Measurements from ENCODE around the gene CNIH1.

Gene CNIH1

GRCh38 chr14:54399560-54399959 lies 41.6 kb downstream of the CNIH1 start:
- H3K79me2 ChIP-seq (ENCODE audit: low read length): peaks cover 11% of the 10 kb centered on the region
- H3K9ac ChIP-seq (ENCODE audit: low read length): no peak overlapping the region
- H3K4me1 ChIP-seq (ENCODE audit: low read length): no peaks in the 10 kb centered on the region
- H3K9me3 ChIP-seq (replicated peaks; ENCODE audit: insufficient read depth, low read length): no peaks in the 10 kb centered on the region
- H3K27me3 ChIP-seq (replicated peaks; ENCODE audit: insufficient read depth, low read length): no peaks in the 10 kb centered on the region
- no peaks in the 10 kb centered on the region for H3F3A ChIP-seq (ENCODE audit: insufficient read depth, low read length)
- no peaks in the 10 kb centered on the region for H3K9me2 ChIP-seq (replicated peaks; ENCODE audit: insufficient read depth, low read length)
- no peak overlapping the region for H3K4me2 ChIP-seq (ENCODE audit: low read depth, low read length)
- TF ChIP-seq CTCF (IDR thresholded peaks at IDR 0.05; ENCODE audit: low read length) (no peak), EZH2phosphoT487 (IDR thresholded peaks at IDR 0.05; ENCODE audit: low read length) (no peak), EZH2 (optimal IDR thresholded peaks at IDR 0.05; ENCODE audit: low read depth, low read length) (no peak)
- H3K36me3 ChIP-seq (replicated peaks; ENCODE audit: insufficient read depth, low read length): no peaks in the 10 kb centered on the region
- no peaks in the 10 kb centered on the region for H4K20me1 ChIP-seq (ENCODE audit: insufficient read depth, low read length)
- no peak overlapping the region for H3K27ac ChIP-seq (ENCODE audit: low read length)
- no peak overlapping the region for H2AFZ ChIP-seq (ENCODE audit: low read length)
- DNase-seq: no peak
- H3K4me3 ChIP-seq (ENCODE audit: low read length): no peak overlapping the region

DNA sequence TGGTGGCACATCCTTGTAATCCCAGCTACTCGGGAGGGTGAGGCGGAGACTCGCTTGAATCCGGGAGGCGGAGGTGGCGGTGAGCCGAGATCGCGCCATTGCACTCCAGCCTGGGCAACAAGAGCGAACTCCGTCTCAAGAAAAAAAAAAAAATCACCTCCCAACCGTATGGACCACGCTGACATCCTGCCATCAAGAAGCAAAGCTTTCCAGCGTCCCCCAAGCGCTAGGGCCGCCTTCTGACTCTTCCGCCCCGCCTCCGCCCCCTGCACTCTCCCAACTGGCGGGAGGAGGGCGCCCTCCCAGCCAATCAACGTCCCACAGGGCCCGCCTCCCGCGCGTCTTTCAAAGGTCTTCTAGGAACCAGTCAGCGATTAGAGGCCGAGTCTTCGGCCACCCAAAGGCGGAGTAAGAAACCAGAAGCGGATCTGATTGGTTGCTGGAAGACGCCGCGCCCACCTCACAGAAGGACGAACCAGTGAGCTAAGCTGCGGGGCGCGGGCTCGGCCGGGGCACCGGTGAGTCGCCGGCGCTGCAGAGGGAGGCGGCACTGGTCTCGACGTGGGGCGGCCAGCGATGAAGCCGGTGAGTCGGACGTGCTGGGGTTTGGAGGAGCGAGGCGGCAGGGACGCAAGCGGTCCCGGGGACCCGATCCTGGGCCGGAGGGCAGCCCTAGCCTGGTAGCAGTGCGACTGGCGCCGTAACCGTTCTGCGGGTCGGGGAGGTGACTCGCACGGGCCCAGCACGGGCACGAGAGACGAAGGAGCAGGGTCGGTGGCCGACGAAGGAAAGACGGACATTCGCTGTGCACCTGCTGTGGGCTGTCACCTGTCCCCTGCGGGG lies 44.5 kb downstream of the CNIH1 start, which contains the start of gene CDKN3:
CDKN3 (plus strand) TSS at position 515 of the 843 bp plus-strand sequence; CDS start at position 577, 62 bp downstream.
- H3K79me2 ChIP-seq (ENCODE audit: low read length): peaks cover 11% of the 10 kb centered on the region

DNA sequence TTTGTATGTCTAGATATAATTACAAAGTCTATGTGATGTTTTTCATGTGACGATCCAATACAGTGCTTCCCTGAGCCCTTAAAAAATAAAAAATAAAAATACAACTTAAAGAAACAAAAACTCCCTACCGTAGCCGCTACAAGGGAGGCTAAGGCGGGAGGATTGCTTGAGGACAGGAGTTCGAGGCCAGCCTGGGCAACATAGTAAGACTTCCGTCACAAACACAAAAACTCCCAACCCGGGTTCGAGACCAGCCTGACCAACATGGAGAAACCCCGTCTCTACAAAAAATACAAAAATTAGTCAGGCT lies 45.0 kb downstream of the CNIH1 start:
- peak overlapping the region; percentile 35; the same call in 1 of the 2 replicates for H2AFZ ChIP-seq (ENCODE audit: low read length)
- peaks cover 11% of the 10 kb centered on the region for H3K79me2 ChIP-seq (ENCODE audit: low read length)

More for the DNA sequence above, 44.5 kb downstream of the CNIH1 start, which contains the start of gene CDKN3:
- H3K4me3 ChIP-seq (ENCODE audit: low read length): peak within 1 kb of the TSS; percentile 85
- H2AFZ ChIP-seq (ENCODE audit: low read length): peak within 1 kb of the TSS; percentile 70
- TF ChIP-seq EZH2phosphoT487 (IDR thresholded peaks at IDR 0.05; ENCODE audit: low read length) (no peak), CTCF (IDR thresholded peaks at IDR 0.05; ENCODE audit: low read length) (peak; percentile 17; the same call in 1 of the 2 replicates), EZH2 (optimal IDR thresholded peaks at IDR 0.05; ENCODE audit: low read depth, low read length) (no peak)
- no peaks in the 10 kb centered on the region for H4K20me1 ChIP-seq (ENCODE audit: insufficient read depth, low read length)
- no peaks in the 10 kb centered on the region for H3K4me1 ChIP-seq (ENCODE audit: low read length)
- no peaks in the 10 kb centered on the region for H3F3A ChIP-seq (ENCODE audit: insufficient read depth, low read length)
- no peaks in the 10 kb centered on the region for H3K36me3 ChIP-seq (replicated peaks; ENCODE audit: insufficient read depth, low read length)
- no peaks in the 10 kb centered on the region for H3K9me2 ChIP-seq (replicated peaks; ENCODE audit: insufficient read depth, low read length)
- no peaks in the 10 kb centered on the region for H3K27me3 ChIP-seq (replicated peaks; ENCODE audit: insufficient read depth, low read length)
- peak within 1 kb of the TSS; percentile 83 for H3K9ac ChIP-seq (ENCODE audit: low read length)
- H3K4me2 ChIP-seq (ENCODE audit: low read depth, low read length): peak within 1 kb of the TSS; percentile 72
- H3K9me3 ChIP-seq (replicated peaks; ENCODE audit: insufficient read depth, low read length): no peaks in the 10 kb centered on the region
- peak; percentile 95 for DNase-seq
- H3K27ac ChIP-seq (ENCODE audit: low read length): peak within 1 kb of the TSS; percentile 27; the same call in 1 of the 2 replicates

More for the DNA sequence above, 45.0 kb downstream of the CNIH1 start:
- H3K4me1 ChIP-seq (ENCODE audit: low read length): no peaks in the 10 kb centered on the region
- no peaks in the 10 kb centered on the region for H3K9me2 ChIP-seq (replicated peaks; ENCODE audit: insufficient read depth, low read length)
- no peaks in the 10 kb centered on the region for H3K9me3 ChIP-seq (replicated peaks; ENCODE audit: insufficient read depth, low read length)
- H4K20me1 ChIP-seq (ENCODE audit: insufficient read depth, low read length): no peaks in the 10 kb centered on the region
- H3K27ac ChIP-seq (ENCODE audit: low read length): no peak overlapping the region
- TF ChIP-seq EZH2phosphoT487 (IDR thresholded peaks at IDR 0.05; ENCODE audit: low read length) (no peak), CTCF (IDR thresholded peaks at IDR 0.05; ENCODE audit: low read length) (no peak), EZH2 (optimal IDR thresholded peaks at IDR 0.05; ENCODE audit: low read depth, low read length) (no peak)
- DNase-seq: no peak
- H3K4me3 ChIP-seq (ENCODE audit: low read length): peak overlapping the region; percentile 48
- no peaks in the 10 kb centered on the region for H3K36me3 ChIP-seq (replicated peaks; ENCODE audit: insufficient read depth, low read length)
- H3K27me3 ChIP-seq (replicated peaks; ENCODE audit: insufficient read depth, low read length): no peaks in the 10 kb centered on the region
- no peaks in the 10 kb centered on the region for H3F3A ChIP-seq (ENCODE audit: insufficient read depth, low read length)
- peak overlapping the region; percentile 34; the same call in 1 of the 2 replicates for H3K9ac ChIP-seq (ENCODE audit: low read length)
- peak overlapping the region; percentile 24; the same call in 1 of the 2 replicates for H3K4me2 ChIP-seq (ENCODE audit: low read depth, low read length)

Data from MM.1S (cell line).